NCI-H82 treated with DMSO at 0.1 percent for 48 hours (cell line): Measurements from ENCODE around the gene NR2E1.

Source experiments
- DNase-seq: peaks from one replicate; lab custom pipeline; 2025; ENCODE audit not compliant: unreplicated experiment; lab: John Stamatoyannopoulos, UW

The NR2E1 gene

DNA sequence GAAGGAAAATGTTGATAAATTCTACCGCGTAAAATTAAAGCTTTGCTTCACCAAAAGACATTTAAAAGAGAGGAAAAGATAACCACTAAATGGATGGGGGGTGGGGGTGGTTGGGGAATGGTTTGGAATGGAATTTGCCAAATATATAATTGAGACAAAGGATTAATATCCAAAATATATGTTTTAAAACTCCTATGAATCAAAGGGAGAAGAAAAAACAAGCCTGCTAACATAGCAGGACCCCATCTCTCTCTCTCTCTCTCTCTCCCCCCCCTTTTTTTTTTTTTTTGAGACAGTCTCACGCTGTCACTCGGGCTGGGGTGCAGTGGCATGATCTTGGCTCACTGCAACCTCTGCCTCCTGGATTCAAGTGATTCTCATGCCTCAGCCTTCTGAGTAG is 13.4 kb upstream of the NR2E1 start:
- DNase-seq = no peak

DNA sequence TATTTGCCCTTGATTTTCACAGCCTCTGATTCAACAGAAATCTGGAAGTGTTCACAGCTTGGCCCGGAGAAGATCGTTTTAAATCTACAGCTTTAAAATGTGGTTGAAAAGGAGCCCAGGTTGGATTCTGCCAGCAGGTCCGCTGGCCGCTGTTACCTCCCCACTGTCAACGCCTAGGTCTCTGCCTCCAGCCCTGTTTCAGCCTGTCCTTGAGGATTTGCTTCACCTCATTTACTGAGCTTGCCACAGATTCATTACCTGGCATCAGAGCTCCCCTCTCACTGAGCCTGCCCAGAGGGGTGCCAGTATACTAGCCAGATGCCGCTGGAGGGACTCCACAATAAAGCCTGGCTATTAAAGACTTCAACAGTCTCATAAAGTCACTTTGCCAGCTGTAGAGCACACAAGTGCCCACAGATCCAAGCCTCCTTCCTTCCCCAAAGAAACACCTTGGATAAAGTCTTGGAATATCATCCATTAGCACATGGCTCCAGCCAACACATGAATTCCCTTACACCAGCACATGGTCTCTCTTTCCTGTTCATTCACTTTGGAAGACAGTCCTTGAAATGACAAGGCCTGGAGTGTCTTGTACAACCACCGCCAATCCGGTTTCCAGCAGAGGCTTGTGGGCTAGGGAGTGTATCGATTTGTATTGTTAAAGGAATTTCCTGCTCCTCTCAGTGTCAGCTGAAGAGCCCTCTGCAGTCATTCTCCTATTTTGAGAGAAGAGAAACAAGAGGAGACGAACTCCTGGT is 9.5 kb upstream of the NR2E1 start:
- DNase-seq = no peak

DNA sequence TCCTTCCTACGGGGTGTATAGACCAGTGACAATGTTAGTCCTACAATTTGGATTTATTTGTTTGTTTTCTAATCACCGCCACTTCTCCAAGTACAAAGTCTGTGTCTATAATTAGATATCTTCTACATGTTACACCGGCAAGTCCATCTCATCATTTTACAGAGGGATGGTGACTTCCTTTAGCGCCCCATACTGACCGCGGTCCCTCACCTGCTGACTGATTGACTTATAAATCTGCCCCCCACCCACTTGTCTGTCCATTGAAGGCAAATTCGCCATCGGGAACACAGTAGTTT is 8.9 kb upstream of the NR2E1 start:
- DNase-seq = no peak

DNA sequence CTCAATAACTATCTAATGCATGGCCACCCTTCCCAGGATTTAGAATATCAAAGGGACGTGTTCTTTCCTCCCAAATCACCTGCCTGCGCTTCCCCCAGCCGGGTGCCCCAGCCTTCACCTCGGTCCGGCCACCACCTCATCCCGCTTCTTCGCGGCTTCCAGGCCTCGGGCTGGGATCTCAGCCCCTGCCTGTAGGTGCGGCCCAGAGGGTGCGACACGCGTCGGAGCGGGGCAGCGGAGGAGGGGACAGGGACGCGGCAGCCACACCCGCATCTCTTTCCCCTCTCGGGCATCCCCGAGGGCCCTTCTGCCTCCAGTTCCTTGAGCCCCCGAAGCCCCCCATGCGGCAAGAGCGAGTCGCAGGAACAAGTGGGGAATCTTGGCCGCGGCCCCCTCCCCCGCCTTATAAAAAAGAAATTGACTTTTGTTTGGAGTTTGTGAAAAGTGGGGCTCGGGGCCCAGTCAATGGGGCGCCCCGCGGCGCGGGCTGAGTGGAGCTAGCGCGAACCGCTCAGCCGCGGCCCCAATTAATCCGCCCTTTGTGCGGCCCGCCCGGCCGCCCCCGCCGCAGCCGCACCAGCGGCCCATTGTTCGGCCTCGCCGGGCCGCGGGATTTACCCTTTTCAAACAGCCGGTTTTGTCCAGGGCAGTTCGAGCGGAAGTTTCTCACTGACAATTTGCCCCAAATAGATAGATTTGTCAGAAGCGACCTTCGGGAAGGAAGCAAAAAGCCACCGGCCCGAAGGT is 8.4 kb upstream of the NR2E1 start:
- DNase-seq = no peak

DNA sequence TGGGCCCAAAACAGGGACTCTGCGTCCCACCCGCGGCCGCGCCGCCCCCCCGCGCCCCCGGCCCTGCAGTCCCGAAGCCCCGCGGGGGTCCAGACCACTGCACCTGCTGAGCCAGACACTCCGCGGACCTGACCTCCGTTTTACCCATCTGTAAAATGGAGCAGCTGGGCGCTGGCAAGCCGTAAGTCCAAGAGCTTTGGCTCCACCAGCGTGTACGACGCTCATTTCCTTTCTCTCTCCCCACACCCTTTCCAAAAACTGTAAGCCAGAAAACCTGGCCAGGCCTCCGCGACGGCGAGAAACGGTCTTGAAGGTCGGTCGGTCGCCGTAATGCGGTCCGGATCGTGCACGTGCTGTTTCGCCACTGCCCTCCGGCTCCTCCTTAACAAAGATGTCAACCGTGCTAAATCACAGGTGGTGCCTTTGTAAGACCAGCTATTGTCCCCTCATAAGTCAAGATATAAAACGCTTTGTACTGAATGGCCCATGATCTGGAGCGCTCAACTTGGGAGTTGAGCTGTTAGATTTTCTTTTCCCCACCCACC is 7.8 kb upstream of the NR2E1 start:
- no peak for DNase-seq

DNA sequence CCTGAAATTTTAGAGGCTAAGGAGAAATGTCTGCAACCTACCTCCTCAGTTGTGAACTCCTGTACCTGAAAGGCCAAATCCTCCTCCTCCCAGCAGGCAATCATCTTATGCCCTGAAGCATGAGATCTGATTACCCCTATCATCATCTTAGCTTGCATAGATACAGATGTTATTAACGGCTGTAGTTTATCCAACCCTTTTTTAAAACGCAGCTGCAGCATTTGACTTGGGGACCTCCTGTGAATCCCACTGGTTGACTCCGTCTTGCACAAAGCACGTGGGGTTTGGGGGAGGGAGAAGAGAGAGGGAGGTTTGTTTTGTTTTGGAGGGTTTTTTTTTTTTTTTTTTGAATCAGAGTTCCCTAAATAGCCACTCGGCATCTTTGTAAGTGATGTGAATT is 5.8 kb upstream of the NR2E1 start:
- DNase-seq = no peak

DNA sequence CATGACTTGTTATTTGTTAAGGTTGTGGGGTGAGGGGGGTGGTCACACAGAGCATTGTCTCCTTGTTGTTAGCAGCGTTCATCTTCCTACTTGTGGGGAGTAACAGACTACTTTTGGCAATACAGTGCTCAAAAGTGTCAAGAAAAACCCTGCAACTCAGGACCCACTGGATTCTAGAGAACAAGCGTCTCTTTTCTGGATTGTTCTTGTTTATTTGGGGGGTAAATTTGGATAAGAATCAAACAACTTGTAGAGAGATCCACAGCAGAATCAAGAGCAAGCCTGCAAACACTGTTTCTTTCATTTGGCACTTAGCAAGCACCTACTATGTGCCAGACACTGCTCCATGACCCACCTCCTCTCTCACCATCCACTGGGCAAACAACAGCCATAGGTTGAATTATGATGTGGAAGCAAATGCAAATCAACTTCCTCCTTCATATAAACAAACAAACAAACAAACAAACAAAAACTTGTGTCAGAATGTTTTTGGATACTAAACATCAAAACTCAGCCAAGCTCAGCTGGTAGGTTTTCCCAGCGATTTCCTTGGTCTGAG is 4.0 kb upstream of the NR2E1 start:
- DNase-seq = no peak

DNA sequence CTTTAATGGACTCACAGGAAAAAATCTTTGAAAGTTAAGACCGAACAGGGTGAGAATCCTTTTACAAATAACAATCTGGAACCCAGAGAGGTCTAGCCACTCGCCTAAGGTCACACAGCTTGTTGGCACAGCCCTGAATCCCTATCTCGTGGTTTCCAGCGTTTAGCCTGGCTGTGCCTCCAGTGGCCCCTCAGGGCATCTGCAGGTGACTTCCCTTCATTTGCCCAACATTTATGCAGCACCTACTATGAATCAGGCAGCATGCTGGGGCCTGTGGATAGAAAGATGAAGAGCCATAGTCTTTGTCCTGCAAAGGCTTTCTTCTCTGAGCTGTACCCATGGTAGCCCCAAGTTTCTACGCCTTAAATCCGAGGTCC is 2.6 kb upstream of the NR2E1 start:
- no peak for DNase-seq

DNA sequence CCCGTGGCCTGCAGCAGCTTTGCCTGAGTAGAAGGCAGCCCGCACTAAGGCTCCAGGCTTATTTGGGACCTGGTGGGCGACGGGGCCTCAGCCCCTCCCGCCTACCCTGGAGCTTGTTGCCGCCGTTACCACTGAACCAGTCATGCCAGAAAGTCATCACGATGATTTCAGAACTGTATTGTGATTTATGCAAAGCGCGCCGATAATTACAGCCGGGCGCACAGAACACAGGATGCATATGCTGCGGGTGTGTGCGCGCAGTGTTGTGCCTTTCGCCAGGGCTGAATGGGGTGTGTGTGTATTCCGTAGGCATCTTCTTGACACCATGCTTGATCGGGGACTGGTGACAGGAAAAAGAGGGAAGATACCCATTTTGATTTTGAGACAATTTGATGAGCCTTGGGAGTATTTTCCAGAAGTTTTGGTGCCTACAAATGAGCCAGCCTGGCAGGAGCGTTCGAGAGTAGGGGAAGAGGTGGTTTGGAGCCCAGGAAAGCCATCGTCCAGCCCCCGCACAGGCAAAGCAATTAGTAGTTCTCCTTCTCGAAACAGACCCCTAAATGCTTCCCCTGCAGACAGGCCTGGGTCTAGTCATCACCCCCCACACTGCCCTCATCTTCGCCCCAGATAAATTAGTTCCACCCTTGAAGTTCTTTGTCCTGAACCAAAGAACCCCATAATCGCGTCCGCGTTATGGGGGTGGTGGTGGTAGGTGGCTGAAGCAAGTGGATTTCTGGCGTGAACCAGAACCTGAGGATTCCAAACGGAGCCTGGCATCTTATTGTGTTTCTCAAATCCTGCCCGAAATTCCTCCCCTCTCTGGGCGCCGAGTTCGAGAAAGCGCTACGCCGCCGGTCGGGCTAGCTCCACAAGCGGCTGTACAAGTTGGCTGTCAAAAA is 1.9 kb upstream of the NR2E1 start:
- no peak for DNase-seq

DNA sequence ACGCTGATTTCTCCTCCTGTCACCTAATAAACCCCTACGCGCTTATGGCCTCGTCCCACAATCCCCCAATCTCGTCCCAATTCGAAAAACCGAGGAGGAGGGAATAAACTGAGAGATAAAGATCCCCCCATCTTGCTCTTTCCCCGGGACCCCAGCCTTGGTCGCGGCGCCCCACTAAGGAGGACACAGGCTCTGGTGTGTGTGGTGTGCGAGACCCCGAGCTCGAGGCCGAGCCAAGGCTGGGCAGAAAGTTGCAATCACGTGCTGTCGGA is 1.3 kb upstream of the NR2E1 start:
- no peak for DNase-seq

DNA sequence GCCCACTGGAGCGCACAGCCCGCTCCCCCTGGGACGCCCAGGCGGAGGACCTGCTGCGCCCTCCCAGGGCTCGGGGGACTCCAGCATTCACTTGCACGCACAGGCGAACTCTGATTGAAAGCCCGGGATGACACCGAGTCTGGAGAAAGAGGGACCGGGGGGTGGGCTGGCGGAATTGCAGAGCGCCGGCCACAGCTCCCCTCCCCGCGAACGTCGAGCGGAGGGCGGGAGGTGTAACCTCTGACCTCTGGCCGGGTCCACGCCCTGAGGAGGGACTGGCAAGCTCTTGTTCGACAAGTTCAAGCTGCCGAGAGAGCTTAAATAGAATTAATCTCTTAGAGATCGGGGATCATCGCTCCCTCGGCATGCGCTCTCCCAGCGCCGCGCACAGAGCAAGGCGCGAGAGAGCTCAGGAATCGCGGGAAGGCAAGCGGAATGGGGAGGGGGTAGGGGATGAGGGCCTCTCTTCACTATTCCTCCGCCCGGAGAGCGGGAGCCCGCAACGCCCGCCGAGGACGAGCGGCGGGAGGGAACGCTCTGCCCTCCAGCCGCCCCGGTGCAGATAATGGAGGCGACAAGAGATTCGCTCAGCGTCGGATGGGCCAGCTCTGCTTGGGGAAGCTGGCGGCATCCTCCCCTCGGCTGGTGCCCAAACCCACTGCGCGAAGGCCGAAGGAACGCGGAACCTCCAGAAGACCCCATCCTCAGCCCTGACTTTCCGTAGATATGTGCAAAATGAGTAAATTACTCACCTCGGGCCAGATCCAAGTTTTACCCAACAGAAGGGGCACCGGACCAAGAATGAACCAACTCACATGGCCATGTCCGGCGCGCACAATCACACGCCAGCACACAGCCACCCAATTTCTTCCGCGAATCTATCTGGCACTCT is 761 bp upstream of the NR2E1 start:
- peak; percentile 17 for DNase-seq

DNA sequence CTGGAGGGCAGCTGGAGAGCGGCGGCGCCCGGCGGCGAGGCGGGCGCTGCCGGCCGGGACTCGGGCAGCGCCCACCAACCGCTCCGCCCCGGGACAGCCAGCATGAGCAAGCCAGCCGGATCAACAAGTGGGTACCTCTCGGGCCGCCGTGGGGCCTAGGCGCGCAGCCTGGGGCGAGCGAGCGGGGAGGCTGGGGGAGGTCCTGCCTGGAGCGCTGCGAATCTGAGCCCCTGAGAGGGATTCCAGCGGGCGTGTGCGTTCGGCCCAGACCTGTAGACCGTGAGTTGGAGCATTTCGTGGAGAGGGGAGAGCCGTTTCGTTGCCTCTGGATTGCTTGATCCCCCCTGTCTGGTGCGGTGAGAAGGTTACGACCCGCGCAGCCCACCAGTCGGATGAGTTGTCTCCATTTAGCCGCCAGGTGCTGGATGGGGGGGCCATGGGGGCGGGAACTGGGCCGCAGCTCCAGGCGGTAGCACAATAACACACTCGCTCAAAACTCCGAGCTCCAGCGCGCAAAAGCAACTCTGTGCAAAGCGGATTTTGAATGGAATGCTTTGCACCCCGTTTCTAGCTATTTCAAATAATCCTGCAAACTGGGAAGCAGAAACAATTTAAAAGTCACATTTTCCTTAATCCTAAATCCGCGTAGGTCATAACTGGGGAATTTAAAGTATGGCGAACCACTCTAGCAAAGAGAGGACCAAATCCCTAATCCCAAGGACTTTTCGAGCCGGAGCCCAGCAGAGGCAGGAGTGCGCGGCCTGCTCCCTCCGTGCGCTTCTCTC is 1.0 kb downstream of the NR2E1 start:
- no peak for DNase-seq

DNA sequence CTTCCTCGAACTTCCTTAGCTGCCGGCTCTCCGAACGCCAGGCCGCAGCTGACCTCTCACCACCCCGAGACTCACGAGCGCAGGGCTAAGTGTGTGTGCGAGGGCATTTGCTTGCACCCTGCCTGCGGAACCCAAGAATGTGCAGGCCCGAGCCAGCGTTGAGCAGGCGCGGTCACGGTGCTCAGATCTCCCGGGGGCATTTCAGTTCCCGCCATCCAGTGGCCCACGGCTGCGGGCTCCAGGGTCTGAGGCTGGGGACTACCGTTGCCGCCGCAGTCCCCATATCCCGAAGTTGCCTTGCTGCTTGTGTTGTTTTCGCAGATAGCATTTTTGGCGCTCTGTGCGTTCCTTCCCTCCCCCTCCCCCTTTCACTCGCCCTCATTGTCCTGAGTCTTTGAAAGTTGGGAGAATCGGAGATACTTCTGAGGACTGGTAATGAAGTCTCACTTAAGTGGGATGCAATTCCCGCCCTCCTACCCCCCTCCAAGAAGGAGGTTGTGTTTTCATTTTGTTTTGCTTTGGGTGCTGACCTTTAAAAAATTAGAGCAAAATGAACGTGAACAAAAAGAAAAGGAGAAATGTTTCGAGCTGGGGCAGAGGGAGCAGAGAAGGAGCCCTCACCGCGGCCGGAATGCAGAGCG is 1.7 kb downstream of the NR2E1 start:
- no peak for DNase-seq

DNA sequence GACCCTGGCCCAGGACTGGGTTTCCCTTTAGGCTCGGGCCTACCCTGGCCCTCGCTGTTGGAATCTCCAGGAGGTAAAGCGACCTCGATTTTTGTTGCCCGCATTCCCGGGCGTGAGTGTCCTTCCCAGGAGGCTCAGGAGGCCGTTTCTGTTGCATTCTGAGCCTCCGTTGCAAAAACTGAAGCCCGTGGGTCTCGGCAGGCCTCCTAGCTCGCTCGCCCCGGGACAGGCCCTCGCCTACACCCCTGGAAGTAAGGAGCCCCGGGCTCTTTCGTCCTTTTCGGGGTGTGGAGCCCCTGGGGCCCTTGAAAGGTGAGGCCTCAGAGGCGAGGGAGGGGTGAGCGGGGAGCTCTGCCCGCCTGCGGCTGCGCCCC is 2.3 kb downstream of the NR2E1 start:
- no peak for DNase-seq

DNA sequence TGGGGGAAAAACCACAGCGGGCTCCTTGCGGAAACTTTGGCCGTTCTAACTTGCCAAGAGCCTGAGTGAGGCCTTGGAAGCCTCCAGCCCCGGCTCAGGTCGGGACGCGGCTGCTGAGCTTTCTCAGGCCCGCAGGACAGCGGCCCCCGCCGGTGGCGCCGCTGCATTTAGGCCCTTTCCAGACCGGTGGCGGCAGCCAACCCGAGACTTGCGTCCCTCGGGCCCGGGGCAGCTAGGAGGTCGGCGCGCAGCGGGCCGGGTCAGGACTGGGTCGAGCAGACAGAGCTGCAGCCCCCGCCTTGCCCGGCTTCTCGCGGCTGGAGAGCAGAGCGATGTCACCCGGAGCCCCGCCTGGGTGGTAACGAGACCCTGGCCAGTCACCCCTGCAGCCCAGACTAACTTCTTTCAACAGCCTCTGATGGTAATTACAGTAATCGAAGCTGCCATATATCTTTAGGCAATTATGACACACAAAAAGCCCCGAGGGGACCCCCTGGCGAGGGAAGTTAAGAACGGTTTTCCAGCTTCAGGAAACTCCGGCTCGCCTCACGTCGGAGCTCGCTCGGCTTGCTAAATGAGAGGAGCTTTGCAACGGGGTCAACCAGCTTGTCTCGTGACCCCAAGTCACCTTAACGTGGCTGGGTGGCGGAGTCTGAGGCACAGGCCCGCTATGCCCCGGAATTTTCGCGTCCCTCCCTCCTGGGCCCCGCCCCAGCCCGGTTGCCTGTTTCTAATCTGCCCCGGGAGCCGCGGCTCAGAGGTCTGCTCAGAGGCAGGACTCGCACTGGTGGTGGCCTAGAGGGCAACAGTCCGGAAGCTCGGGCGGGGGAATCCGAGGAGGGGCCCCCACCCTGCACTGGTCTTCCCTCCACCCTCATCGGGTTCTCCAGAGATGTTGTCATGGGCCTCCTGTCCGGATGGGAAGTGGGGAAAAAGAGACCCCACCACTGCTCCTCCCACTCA is 3.0 kb downstream of the NR2E1 start:
- DNase-seq = no peak

DNA sequence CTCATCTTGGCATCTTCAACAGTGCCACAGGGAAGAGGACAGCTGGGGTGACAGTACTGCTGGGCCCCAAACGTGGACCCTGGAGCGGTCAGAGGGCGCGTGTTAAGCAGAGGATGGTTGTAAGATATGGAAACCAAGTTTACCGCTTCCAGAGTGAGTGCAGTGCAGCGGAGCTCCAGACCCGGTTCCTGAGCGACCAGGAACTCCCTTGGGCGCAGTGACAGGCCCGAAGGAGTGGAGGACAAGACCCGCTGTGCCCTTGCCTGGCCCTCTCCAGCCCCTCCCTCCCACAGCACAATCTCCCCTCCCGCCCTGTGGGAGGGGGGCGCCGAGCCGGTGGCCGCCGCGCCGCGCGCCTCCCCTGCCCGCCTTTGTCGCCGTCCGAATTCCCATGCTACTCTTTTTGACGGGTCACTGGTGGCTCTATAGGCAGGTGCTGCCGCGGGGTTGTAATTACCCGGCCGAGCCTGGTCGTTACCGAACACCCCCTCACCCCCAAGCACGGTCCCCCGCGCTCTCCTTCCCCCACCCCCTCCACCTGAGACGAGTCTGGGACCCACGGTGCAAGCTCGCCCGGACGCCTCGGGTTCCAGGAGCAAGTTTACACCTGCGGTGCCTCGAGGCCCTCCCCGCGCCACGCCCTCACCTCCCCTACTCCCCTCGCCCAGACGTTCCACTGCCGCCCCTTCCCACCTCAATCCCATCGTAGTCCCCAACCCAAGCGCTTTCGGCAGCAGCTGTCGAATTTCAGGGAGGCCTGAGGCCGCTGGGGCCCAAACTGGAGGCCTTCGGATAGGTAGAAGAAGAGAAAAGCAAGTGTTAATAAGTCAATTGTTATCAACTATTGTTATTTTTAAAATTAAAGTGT is 3.9 kb downstream of the NR2E1 start:
- no peak for DNase-seq
